SW 1271 (cell line): ENCODE data around the gene TCF3.

Source experiments
- DNase-seq, 2 experiments: peaks; one replicate each; lab custom pipeline; 2025; lab: John Stamatoyannopoulos, UW

TCF3 gene

DNA sequence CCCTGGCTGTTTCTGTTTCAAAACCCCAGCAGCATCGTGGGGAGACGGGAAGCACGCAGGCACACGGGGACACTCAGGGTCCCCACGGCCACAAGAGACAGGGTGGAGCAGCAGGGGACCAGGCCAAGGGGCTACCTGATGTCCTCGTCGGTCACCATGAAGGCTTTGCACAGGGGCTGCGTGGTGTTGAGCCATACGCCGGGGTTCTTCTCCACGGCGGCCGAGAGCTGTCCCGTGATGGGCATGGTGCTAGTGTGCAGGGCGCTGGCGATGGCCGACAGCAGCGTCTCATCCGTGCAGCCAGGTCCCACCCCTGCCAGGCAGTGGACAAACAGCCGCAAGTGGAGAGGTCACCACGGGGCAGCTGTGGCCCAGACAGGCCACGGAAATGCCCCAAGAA lies 71.5 kb downstream of the TCF3 start:
- no peak for DNase-seq

GRCh38 chr19:1580382-1580781 lies 72.0 kb downstream of the TCF3 start:
- no peak for DNase-seq

- DNase-seq: no peak
Measured at GRCh38 chr19:1579222-1579621, 73.2 kb downstream of the TCF3 start.

DNA sequence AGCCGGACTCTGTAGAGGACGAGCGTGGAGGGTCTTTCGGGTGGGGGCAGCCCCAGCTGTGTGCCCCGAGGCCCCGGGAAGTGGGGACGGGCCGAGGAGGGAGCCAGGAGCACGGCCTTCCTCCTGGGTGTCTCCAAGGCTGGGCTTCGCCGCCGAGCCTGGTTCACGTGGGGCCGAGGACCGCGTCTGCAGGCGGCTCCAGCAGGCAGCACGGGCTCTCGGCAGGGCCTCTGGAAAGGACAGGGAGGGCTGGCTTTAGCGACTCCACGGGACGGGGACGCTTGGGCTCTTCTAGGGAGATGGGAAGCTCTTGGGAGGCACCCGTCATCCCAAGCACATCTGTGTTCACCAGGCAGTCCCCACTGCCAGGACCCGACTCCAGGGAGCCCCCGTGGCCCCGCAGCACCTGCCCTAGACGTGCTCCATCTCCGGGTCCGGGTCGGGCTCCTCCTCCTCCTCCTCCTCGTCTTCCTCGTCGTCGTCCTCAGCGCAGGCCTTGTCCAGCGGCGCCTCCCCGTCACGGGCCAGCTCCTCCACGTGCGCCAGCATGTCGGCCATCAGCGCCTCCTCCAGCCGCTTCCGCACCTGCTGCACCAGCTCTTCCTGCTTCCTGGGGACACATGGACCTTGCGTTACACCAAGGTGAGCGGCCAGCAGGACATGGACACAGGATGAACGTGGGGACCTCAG lies 74.3 kb downstream of the TCF3 start:
- no peak for DNase-seq

- DNase-seq: no peak
Measured at GRCh38 chr19:1577090-1577928, 75.1 kb downstream of the TCF3 start.

DNA sequence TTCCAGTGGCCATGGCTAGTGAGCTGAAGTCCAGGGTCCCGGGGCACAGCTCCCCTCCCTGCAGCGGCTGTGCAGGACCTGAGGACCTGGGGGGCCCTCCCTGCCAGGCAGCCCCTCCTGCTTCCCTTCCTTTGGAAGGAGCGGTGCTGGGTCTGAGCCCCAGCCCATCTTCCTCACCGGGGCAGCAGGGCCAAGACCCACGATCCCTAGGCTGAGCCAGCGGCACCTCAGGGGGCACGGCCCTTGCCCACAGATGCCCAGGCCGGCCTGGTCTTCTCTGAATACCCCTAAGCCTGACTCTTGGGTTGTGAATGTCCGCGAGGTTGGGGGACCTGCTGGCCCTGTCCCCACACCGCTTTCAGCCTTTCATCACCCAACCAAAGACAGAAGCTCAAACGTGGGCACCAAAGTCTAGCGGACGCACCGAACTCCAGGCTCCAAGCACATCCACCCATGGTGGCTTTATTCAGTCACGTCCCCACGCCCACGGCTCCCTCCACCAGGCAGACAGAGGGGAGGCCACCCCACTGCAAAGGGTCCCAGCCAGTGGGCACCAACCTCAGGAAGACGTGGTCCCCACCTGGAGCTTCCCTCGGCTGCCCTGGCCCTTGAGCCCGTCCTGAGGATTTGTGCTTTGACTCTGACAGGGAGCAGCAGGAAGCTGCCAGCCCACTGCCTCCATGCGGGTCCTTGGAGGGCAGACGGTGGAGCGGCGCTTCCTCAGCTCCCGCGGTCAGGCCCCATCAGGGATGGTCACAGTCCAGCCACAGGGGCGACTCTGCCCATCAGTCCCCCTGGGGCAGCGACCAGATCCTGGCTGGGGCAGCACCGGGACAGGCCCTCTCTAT lies 75.9 kb downstream of the TCF3 start:
- DNase-seq: no peak

DNA sequence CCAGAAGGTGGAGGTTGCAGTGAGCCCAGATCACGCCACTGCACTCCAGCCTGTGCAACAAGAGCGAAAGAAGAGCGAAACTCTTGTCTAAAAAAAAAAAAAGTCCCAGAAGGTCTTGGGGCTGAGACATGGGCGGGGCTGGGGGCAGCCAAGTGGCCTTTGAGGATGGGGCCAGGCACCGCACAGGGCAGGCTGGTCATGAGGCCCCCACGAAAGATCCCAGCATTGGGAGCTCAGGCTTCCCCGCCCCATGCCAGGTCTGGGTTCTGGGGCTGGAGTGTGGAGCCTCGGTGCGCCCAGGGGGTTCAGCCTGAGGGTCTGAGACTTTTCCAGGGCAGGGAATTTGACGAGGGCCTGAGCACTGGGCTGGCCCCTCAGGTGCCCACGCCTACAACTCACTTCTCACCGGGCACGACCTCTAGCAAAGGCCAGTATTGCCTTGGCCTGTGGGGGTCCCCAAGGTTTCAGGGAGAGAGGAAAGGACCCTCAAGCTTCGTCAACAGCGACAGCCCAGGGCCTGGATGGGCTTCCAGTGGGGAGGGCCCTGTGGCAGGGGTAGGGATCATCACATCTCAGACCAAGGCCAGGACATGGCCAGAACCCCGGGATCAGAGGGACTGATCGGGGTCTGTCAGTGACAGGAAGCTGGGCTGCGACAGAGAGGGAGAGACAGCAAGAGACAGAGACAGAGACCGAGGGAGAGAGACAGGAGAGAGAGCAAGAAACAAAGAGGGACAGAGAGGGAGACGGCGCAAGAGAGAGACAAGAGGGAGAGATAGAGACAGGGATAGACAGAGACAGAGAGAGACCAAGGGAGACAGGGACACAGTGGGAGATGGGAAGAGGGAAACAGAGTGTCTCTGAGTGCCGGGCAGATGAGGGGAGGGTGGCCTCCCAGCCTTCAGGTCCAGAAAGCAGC lies 76.8 kb downstream of the TCF3 start:
- no peak for DNase-seq

GRCh38 chr19:1574354-1575136 lies 77.9 kb downstream of the TCF3 start:
- no peak for DNase-seq

GRCh38 chr19:1572795-1573194 lies 79.6 kb downstream of the TCF3 start:
- no peak for DNase-seq

DNA sequence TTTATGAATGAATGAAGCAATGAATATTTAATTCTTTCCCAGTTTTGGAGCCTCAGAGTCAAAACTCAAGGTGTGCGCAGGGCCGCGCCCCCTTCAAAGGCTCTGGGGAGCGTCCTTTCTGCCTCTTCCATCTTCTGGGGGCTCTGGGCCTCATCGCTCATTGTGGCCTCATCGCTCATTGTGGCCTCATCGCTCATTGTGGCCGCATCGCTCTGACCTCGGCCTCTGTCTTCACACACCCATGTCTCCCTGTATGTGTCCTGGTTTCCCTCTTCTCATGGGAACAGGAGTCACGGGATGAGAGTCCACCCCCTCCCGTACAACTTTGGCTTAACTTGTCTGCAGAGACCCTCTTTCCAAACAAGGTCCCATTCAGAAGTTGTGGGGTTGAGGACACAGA lies 81.1 kb downstream of the TCF3 start:
- DNase-seq: no peak

- no peak for DNase-seq
Measured at GRCh38 chr19:1570836-1571235, 81.6 kb downstream of the TCF3 start.

DNA sequence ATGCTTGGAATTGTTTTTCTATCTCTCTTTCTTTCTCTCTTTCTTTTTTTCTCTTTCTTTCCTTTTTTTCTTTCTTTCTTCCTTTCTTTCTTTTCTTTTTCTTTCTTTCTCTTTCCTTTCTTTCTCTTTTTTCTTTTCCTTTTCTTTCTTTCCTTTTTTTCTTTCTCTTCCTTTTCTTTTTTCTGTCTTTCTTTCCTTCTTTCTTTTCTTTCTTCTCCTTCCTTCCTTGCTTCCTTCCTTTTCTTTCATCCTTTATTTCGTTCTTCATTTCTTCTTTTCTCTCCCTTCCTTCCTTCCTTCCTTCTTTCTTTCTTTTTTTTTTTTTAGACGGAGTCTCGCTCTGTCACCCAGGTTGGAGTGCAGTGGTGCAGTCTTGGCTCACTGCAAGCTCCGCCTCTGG lies 82.4 kb downstream of the TCF3 start:
- no peak for DNase-seq

GRCh38 chr19:1568320-1569019 lies 83.9 kb downstream of the TCF3 start, which contains the start of gene MEX3D:
Gene MEX3D, minus strand, starts transcription at chr19:1568325. Its CDS starts 267 bp downstream, at chr19:1568058.
- peak in 1 of 2 experiments; percentile 31 for DNase-seq

- DNase-seq: no peak
Measured at GRCh38 chr19:1567848-1568227, 84.6 kb downstream of the TCF3 start.

GRCh38 chr19:1567116-1567847 lies 85.1 kb downstream of the TCF3 start:
- no peak for DNase-seq

- peak in 1 of 2 experiments; percentile 49 for DNase-seq
Measured at GRCh38 chr19:1566392-1567115, 85.9 kb downstream of the TCF3 start.

GRCh38 chr19:1563251-1563650 lies 89.2 kb downstream of the TCF3 start:
- DNase-seq: no peak

DNA sequence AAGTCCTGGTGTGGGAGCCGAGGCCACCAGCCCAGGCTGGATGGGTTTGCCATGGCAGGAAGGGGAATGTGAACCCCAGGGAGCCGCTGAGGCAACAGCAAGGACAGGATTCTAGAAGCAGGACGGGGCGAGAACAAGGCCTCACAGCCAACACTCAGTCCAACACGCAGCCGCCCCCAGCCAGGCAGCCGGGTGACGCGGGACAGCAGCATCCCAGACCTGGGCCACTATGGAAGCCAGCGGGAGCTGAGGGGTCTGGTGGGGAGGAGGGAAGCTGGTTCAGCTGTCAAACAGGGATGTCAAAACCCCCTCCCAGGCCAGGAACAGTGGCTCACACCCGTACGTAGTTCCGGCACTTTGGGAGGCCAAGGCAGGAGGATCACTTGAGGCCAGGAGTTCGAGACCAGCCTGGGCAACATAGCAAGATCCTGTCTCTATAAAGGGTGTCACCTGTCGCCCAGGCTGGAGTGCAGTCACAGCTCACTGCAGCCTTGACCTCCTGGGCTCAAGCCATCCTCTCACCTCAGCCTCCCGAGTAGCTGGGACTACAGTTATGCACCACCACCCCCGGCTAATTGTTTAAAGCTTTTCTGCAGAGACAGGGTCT lies 91.1 kb downstream of the TCF3 start:
- no peak for DNase-seq
